ENCODE results near the gene ABCG4. TPM values are rescaled to one million over a fixed set of nuclear protein-coding genes. Genes with fewer than 3 reads are reported as not detected.
"Not testable (repeated sequence)": the region's sequence is repeated elsewhere in the genome, so short reads cannot be mapped to it uniquely, and the experiment has no call there.

Gene ABCG4
- total and polyA plus RNA-seq, 2 experiments from 2014 or later = 0.58 to 1.0 TPM

DNA sequence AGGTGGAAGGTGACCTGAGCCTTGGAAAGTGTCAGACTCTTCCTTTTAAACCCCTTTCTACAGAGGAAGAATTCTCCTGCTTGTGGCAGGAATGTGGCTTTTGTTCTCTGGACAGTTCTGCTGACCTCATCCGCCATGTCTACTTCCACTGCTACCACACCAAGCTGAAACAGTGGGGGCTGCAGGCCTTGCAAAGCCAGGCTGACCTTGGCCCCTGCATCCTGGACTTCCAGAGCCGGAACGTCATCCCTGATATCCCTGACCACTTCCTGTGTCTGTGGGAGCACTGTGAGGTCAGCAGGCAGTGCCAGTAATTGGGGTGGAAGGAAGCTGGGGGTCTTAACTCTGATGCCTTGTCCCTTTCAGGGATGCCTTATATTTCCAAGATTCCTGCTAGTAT lies 18.2 kb upstream of the ABCG4 start:
- Mint-ChIP-seq H3K4me3 (no peak overlapping the region), H3K9me3 (no peaks in the 10 kb centered on the region), H3K27ac (no peak overlapping the region; the same call in 1 of the 2 replicates), H3K4me1 (peaks cover 4% of the 10 kb centered on the region; the same call in 2 of the 3 replicates), H3K36me3 (ENCODE audit: low read depth) (peaks cover 51% of the 10 kb centered on the region), H3K27me3 (ENCODE audit: insufficient read depth, low read depth, poor library complexity) (peaks cover 4% of the 10 kb centered on the region)
- H3K27ac ChIP-seq (ENCODE audit: low read depth) = no peak overlapping the region; the same call in 1 of the 2 replicates
- no peak overlapping the region for H2AFZ ChIP-seq
- H3K79me2 ChIP-seq (replicated peaks; ENCODE audit: insufficient read depth) = no peaks in the 10 kb centered on the region
- H3K9me2 ChIP-seq (ENCODE audit: insufficient read depth) = no peaks in the 10 kb centered on the region
- H4K20me1 ChIP-seq (replicated peaks; ENCODE audit: insufficient read depth) = peaks cover 11% of the 10 kb centered on the region; the same call in 1 of the 2 replicates
- H3F3A ChIP-seq (replicated peaks; ENCODE audit: low read depth) = peaks cover 3% of the 10 kb centered on the region; the same call in 1 of the 2 replicates
- peaks cover 35% of the 10 kb centered on the region for H3K36me3 ChIP-seq (ENCODE audit: insufficient read depth)
- TF ChIP-seq STAT1 (IDR thresholded peaks at IDR 0.05; ENCODE audit: unreplicated experiment) (no peak), EZH2phosphoT487 (IDR thresholded peaks at IDR 0.05; ENCODE audit: unreplicated experiment) (no peak)
- DNase-seq (ENCODE audit: low spot score) (no peak), ATAC-seq (no peak)
- no peaks in the 10 kb centered on the region for H3K27me3 ChIP-seq (ENCODE audit: insufficient read depth)
- H3K4me2 ChIP-seq = no peak overlapping the region
- no peaks in the 10 kb centered on the region for H3K4me1 ChIP-seq (ENCODE audit: insufficient read depth)
- H3K4me3 ChIP-seq = no peak overlapping the region

DNA sequence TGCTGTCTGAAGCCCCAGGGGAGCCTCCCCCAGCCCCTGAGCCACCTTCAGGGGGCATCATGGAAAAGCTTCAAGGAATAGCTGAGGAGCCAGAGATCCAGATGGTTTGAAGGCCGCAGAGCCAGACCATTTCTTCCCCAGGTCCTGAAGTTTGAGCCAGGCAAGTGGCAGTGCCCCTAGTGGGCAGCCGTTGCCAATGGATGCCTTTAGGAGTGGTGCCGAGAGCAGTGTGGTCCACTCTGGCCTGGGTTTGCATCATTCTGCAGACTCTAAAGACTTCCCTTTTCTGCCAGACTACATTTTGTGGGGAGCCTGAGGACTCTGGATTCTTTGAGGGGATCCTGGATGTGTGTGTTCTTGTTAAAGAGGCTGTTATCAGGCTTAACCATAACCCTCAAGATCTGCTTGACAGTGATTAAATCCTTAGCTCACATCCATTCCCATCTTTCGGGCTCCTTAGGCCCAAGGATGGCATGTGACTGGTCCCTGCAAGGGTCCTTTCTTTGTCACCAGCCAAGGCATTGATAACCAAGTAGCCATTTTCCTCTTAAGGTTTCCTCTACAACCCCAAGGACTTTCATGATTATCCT lies 14.4 kb upstream of the ABCG4 start:
- H3K27me3 ChIP-seq (ENCODE audit: insufficient read depth) = no peaks in the 10 kb centered on the region
- no peaks in the 10 kb centered on the region for H3K4me1 ChIP-seq (ENCODE audit: insufficient read depth)
- TF ChIP-seq, protein P1, sequence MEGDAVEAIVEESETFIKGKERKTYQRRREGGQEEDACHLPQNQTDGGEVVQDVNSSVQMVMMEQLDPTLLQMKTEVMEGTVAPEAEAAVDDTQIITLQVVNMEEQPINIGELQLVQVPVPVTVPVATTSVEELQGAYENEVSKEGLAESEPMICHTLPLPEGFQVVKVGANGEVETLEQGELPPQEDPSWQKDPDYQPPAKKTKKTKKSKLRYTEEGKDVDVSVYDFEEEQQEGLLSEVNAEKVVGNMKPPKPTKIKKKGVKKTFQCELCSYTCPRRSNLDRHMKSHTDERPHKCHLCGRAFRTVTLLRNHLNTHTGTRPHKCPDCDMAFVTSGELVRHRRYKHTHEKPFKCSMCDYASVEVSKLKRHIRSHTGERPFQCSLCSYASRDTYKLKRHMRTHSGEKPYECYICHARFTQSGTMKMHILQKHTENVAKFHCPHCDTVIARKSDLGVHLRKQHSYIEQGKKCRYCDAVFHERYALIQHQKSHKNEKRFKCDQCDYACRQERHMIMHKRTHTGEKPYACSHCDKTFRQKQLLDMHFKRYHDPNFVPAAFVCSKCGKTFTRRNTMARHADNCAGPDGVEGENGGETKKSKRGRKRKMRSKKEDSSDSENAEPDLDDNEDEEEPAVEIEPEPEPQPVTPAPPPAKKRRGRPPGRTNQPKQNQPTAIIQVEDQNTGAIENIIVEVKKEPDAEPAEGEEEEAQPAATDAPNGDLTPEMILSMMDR (conservative IDR thresholded peaks at IDR 0.05; ENCODE audit: low read depth in 2 of 2) = peak; percentile 62 to 68
- no peak for TF ChIP-seq POLR2AphosphoS5 (IDR thresholded peaks at IDR 0.05; ENCODE audit: low read depth)
- TF ChIP-seq ZNF114 (CRISPR knock-in tag; IDR thresholded peaks at IDR 0.05) = no peak
- H3K4me3 Mint-ChIP-seq = no peak overlapping the region
- ATAC-seq (peak; percentile 92), DNase-seq (ENCODE audit: low spot score) (peak; percentile 71)
- H3K27me3 Mint-ChIP-seq (ENCODE audit: insufficient read depth, low read depth, poor library complexity) = peaks cover 4% of the 10 kb centered on the region
- no peaks in the 10 kb centered on the region for H3K9me2 ChIP-seq (ENCODE audit: insufficient read depth)
- no peak overlapping the region for H3K27ac Mint-ChIP-seq
- peaks cover 6% of the 10 kb centered on the region; the same call in 1 of the 2 replicates for H4K20me1 ChIP-seq (replicated peaks; ENCODE audit: insufficient read depth)
- no peaks in the 10 kb centered on the region; the same call in 1 of the 2 replicates for H3F3A ChIP-seq (replicated peaks; ENCODE audit: low read depth)
- no peak overlapping the region for H3K27ac ChIP-seq (ENCODE audit: low read depth)
- no peaks in the 10 kb centered on the region; the same call in 2 of the 3 replicates for H3K4me1 Mint-ChIP-seq
- H3K79me2 ChIP-seq (replicated peaks; ENCODE audit: insufficient read depth) = no peaks in the 10 kb centered on the region
- H3K4me3 ChIP-seq = no peak overlapping the region
- H3K36me3 ChIP-seq (ENCODE audit: insufficient read depth) = peaks cover 28% of the 10 kb centered on the region
- no peak overlapping the region for H2AFZ ChIP-seq
- H3K36me3 Mint-ChIP-seq (ENCODE audit: low read depth) = peaks cover 48% of the 10 kb centered on the region
- H3K4me2 ChIP-seq = no peak overlapping the region
- no peaks in the 10 kb centered on the region for H3K9me3 Mint-ChIP-seq

DNA sequence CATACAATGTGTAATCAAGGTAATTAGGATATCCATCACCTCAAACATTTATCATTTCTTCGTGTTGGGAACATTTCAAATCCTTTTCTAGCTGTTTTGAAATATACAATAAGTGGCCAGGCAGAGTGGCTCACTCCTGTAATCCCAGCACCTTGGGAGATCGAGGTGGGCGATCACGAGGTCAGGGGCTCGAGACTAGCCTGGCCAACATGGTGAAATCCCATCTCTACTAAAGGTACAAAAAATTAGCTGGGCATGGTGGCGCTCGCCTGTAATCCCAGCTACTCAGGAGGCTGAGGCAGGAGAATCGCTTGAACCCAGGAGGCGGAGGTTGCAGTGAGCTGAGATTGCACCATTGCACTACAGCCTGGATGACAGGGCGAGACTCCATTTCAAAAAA lies 9.6 kb upstream of the ABCG4 start:
- not testable (repeated sequence) for H3K27me3 Mint-ChIP-seq (ENCODE audit: insufficient read depth, low read depth, poor library complexity); H3F3A ChIP-seq (replicated peaks; ENCODE audit: low read depth); H3K9me3 Mint-ChIP-seq; DNase-seq (ENCODE audit: low spot score); H3K9me2 ChIP-seq (ENCODE audit: insufficient read depth); H3K4me2 ChIP-seq; H3K27ac Mint-ChIP-seq; H3K4me3 Mint-ChIP-seq; H3K27ac ChIP-seq (ENCODE audit: low read depth); H3K4me1 Mint-ChIP-seq; H3K4me3 ChIP-seq; H3K79me2 ChIP-seq (replicated peaks; ENCODE audit: insufficient read depth); H2AFZ ChIP-seq; ATAC-seq; H3K27me3 ChIP-seq (ENCODE audit: insufficient read depth); H4K20me1 ChIP-seq (replicated peaks; ENCODE audit: insufficient read depth); H3K36me3 ChIP-seq (ENCODE audit: insufficient read depth); H3K36me3 Mint-ChIP-seq (ENCODE audit: low read depth); H3K4me1 ChIP-seq (ENCODE audit: insufficient read depth)

Data from GM23338 (cell line).